K562 (cell line): ENCODE data around the gene SDE2. TPM values are rescaled to one million over a fixed set of nuclear protein-coding genes. Genes with fewer than 3 reads are reported as not detected.
A peak's percentile ranks its signal among the peaks of the same experiment; 100 is the strongest.

Experiments used
- BRD9 ChIP-seq: fragments of 450-650 bp; IDR thresholded peaks from 2 replicates; pipeline ENCODE4 v1.6.1; 2018; ENCODE audit warnings: low read depth; ENCODE audit not compliant: partially characterized antibody
- CHCHD3 ChIP-seq: fragments of 250-450 bp; sonication (Bioruptor Pico); IDR thresholded peaks from 2 replicates; pipeline ENCODE4 v2.1.2; 2022; ENCODE audit warnings: mild to moderate bottlenecking
- CHD4 ChIP-seq: fragments of 200-600 bp; sonication (generic); IDR thresholded peaks from 3 replicates; pipeline ENCODE4 v1.6.1; 2012; ENCODE audit warnings: low read depth, mild to moderate bottlenecking, mixed read lengths, low read length, inconsistent platforms; ENCODE audit not compliant: insufficient read depth, insufficient replicate concordance, poor library complexity, severe bottlenecking
- CREBBP ChIP-seq: IDR thresholded peaks from one replicate; pipeline ENCODE4 v1.6.1; 2012; ENCODE audit warnings: low read depth, mild to moderate bottlenecking, control low read depth, inconsistent platforms, low read length
- E2F8 ChIP-seq: fragments of 450-650 bp; IDR thresholded peaks from 2 replicates; pipeline ENCODE4 v1.7.1; 2018; ENCODE audit warnings: mild to moderate bottlenecking, low read depth; ENCODE audit not compliant: partially characterized antibody
- HDGF ChIP-seq: fragments of 450-650 bp; IDR thresholded peaks from 2 replicates; pipeline ENCODE4 v1.6.1; 2016
- HMGN3 ChIP-seq: IDR thresholded peaks from 2 replicates; pipeline ENCODE4 v1.6.1; 2011; ENCODE audit warnings: borderline replicate concordance, low read depth, mild to moderate bottlenecking, mixed read lengths, low read length; ENCODE audit not compliant: insufficient read length; ENCODE audit errors: extremely low read depth
- KDM2B ChIP-seq: fragments of 250-450 bp; sonication (Bioruptor Pico); IDR thresholded peaks from 2 replicates; pipeline ENCODE4 v1.8.0; 2021; ENCODE audit warnings: mild to moderate bottlenecking, moderate library complexity
- NBN ChIP-seq: fragments of 450-650 bp; IDR thresholded peaks from 2 replicates; pipeline ENCODE4 v1.6.1; 2016; ENCODE audit warnings: low read depth, mild to moderate bottlenecking
- NCOA1 ChIP-seq: fragments of 450-650 bp; IDR thresholded peaks from 2 replicates; pipeline ENCODE4 v1.6.1; 2016; ENCODE audit warnings: low read depth
- OTX1 ChIP-seq: fragments of 450-650 bp; formaldehyde crosslinking; IDR thresholded peaks from 2 replicates; pipeline ENCODE4 v1.4.0; 2022; ENCODE audit warnings: mild to moderate bottlenecking
- PCBP1 ChIP-seq: fragments of 200-400 bp; formaldehyde crosslinking; IDR thresholded peaks from 2 replicates; pipeline ENCODE4 v1.6.1; 2018; ENCODE audit warnings: mild to moderate bottlenecking, low read depth, low read length; ENCODE audit not compliant: poor library complexity, severe bottlenecking
- PKNOX1 ChIP-seq: fragments of 450-650 bp; IDR thresholded peaks from 2 replicates; pipeline ENCODE4 v1.6.1; 2016
- SIN3B ChIP-seq: fragments of 450-650 bp; IDR thresholded peaks from 2 replicates; pipeline ENCODE4 v1.6.1; 2017; ENCODE audit warnings: low read depth, mild to moderate bottlenecking, moderate library complexity
- SMAD4 ChIP-seq: fragments of 250-450 bp; sonication (Bioruptor Pico); conservative IDR thresholded peaks from 2 replicates; pipeline ENCODE4 v1.8.0; 2021; ENCODE audit warnings: inconsistent platforms, mild to moderate bottlenecking, moderate library complexity
- TAF1 ChIP-seq: IDR thresholded peaks from 2 replicates; pipeline ENCODE4 v1.6.1; 2011; ENCODE audit warnings: mild to moderate bottlenecking, low read length, moderate library complexity; ENCODE audit not compliant: insufficient read depth, control insufficient read depth, severe bottlenecking; ENCODE audit errors: extremely low read depth
- WHSC1 ChIP-seq: IDR thresholded peaks from one replicate; pipeline ENCODE4 v1.6.1; 2012; ENCODE audit warnings: low read length, control low read depth, inconsistent platforms
- ZNF239 ChIP-seq: fragments of 250-450 bp; sonication (Bioruptor Pico); IDR thresholded peaks from 2 replicates; pipeline ENCODE4 v1.4.0; 2020; ENCODE audit warnings: mild to moderate bottlenecking
- ZNF277 ChIP-seq: fragments of 250-450 bp; sonication (Bioruptor Pico); IDR thresholded peaks from 2 replicates; pipeline ENCODE4 v1.8.0; 2022; ENCODE audit warnings: inconsistent platforms, mild to moderate bottlenecking, moderate library complexity, borderline replicate concordance
- ZNF41 ChIP-seq: fragments of 250-450 bp; sonication (Bioruptor Pico); conservative IDR thresholded peaks from 2 replicates; pipeline ENCODE4 v1.4.0; 2020; ENCODE audit warnings: mild to moderate bottlenecking
- ZNF445 ChIP-seq: fragments of 250-450 bp; sonication (Bioruptor Pico); IDR thresholded peaks from 2 replicates; pipeline ENCODE4 v1.4.0; 2020; ENCODE audit warnings: low read depth, mild to moderate bottlenecking, moderate library complexity
- ZNF551 ChIP-seq: fragments of 250-450 bp; sonication (Bioruptor Pico); IDR thresholded peaks from 2 replicates; pipeline ENCODE4 v1.5.0; 2021; ENCODE audit warnings: mild to moderate bottlenecking, moderate library complexity
- ZNF668 ChIP-seq: fragments of 250-450 bp; sonication (Bioruptor Pico); IDR thresholded peaks from 2 replicates; pipeline ENCODE4 v1.8.0; 2022; ENCODE audit warnings: mild to moderate bottlenecking, inconsistent platforms
- polyA plus RNA-seq, 8 experiments: library from polyadenylated mRNA; depleted of rRNA in 4 of 8; stranded (reverse) in 5 of 8; unstranded in 3 of 8; fragments of >200 nt; fragmentation: Nextera tagmentation in 2 of 8; fragmentation: Illumina TruSeq in 1 of 8; extraction: Ambion mirVana in 2 of 8; extraction: Trizol in 1 of 8; gene quantifications; 2 replicates each; pipeline versions ENCODE4 v1.2.1 to v1.2.3, GENCODE V29; 2011 to 2014; ENCODE audit warnings: inconsistent platforms in 1 of 8, missing spikeins in 1 of 8
- total RNA-seq, 7 experiments: library from RNA; depleted of rRNA in 6 of 7; stranded (reverse); fragments of >200 nt in 6 of 7; fragmentation: Illumina TruSeq in 2 of 7; extraction: Trizol in 2 of 7; gene quantifications; 2 replicates each; pipeline versions ENCODE4 v1.2.1 to v1.2.3, GENCODE V29; 2011 to 2021; ENCODE audit warnings: low replicate concordance in 1 of 7

SDE2 gene
- total and polyA plus RNA-seq, 9 of the 15 experiments (the other 6 are each of a cell fraction or from before 2014, with no cell fraction given) = 14.3 to 62.3 (median 46.0) TPM

GRCh38 chr1:226002667-226003501 lies 3.7 kb upstream of the SDE2 start (continued):
- TF ChIP-seq PKNOX1 = peak; percentile 92
- no peak for TF ChIP-seq SIN3B
- no peak for TF ChIP-seq WHSC1
- TF ChIP-seq ZNF41 (CRISPR knock-in tag) = no peak
- no peak for TF ChIP-seq ZNF445 (CRISPR knock-in tag)
- TF ChIP-seq ZNF239 (CRISPR knock-in tag) = no peak
- no peak for TF ChIP-seq CREBBP
- no peak for TF ChIP-seq CHD4
- TF ChIP-seq ZNF551 (CRISPR knock-in tag) = no peak
- TF ChIP-seq SMAD4 = 0 out of 2 replicates have a peak, but pooled peaks have one; percentile 28
- TF ChIP-seq HDGF = peak; percentile 96
- no peak for TF ChIP-seq ZNF277 (CRISPR knock-in tag)
- TF ChIP-seq NCOA1 = peak; percentile 78; the same call in 1 of the 2 replicates
- peak; percentile 81 for TF ChIP-seq TAF1
- TF ChIP-seq E2F8 = no peak
- no peak for TF ChIP-seq OTX1 (CRISPR knock-in tag)
- peak; percentile 42 for TF ChIP-seq BRD9
- 0 out of 2 replicates have a peak, but pooled peaks have one; percentile 9 for TF ChIP-seq ZNF668 (CRISPR knock-in tag)
- TF ChIP-seq PCBP1 = no peak
- TF ChIP-seq CHCHD3 = no peak
- TF ChIP-seq KDM2B (CRISPR knock-in tag) = no peak
- peak; percentile 89 for TF ChIP-seq NBN
- TF ChIP-seq HMGN3 = peak; percentile 44
